Measurements from ENCODE around the gene CCDC60.

Gene CCDC60

GRCh38 chr12:119391673-119392072 is 57.1 kb downstream of the CCDC60 start:
- DNase-seq = no peak

DNA sequence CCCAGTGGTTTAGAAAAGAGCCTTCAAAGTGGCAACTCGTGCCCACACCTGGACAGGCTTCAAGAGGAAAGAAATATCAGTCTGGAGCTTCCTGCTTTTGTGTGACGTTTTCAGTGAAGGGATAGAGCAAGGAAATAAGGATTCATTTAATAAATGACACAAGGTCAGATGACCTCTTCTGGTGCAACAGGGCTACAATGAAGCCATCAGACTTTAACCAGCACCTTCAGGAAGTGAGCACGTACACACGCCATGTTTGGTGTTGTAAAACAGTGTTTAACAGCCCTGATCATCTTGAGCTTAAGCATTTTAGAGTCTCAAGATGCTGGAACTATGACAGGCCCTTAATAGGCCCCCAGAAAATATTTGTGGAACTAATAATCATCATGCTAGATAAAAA is 59.1 kb downstream of the CCDC60 start:
- no peak for DNase-seq

DNA sequence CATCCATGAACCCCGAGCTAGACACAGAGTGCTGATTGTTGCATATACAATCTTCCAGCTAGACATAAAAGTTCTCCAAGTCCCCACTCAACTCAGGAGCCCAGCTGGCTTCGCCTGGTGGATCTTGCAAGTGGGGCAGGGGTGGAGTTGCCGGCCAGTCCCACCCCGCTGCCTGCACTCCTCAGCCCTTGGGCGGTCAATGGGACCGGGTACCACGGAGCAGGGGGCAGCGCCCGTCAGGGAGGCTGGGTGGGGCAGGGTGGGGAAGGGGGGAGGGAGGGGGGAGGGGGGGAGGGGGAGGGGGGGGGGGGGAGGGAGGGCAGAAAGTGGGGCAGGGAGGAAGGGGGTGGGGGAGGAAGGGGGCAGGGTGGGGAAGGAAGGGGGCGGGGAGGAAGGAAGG is 63.0 kb downstream of the CCDC60 start:
- no peak for DNase-seq

- DNase-seq = no peak
These were observed 63.7 kb downstream of the CCDC60 start for GRCh38 chr12:119398190-119398589.

DNA sequence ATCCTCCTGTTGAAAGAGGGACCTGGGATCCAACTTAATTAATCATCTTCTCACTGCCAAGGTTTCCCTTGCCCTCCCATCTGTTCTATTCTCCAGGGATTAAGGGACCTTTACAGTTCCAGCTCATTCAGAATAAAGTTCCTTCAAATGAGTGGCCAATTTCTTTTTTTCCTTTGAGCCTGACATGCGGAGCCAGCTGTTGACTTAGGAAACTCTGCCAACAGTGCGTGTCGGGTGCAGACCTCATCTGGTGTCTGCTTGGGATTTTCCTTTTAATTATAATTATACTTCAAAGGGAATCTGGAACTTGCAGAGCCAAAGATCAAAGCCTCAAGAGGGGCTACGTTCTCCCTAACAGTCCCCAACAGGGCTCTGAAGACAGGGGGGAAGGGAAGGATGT is 64.8 kb downstream of the CCDC60 start:
- DNase-seq = no peak

GRCh38 chr12:119406308-119406707 is 71.8 kb downstream of the CCDC60 start:
- no peak for DNase-seq

GRCh38 chr12:119406811-119407210 is 72.3 kb downstream of the CCDC60 start:
- DNase-seq = no peak

DNA sequence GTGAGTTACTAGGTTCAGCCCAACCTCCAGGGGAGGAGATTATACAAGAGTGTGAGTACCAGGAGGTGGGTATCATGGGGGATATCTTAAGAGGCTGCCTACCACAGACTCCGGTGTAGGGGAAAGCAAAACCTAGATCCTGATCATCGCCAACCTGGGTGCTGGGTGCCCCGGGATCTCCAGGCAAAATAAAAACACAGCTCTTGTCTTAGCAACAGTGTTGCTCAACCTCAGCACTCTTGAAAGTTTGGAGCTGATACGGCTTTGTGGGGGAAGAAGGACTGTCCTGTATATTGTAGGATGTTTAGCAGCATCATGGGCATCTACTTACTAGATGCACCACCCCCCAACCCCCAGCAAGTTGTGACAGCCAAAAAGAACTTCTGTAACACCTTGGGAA is 74.5 kb downstream of the CCDC60 start:
- no peak for DNase-seq

GRCh38 chr12:119410396-119410795 is 75.9 kb downstream of the CCDC60 start:
- DNase-seq = no peak

DNA sequence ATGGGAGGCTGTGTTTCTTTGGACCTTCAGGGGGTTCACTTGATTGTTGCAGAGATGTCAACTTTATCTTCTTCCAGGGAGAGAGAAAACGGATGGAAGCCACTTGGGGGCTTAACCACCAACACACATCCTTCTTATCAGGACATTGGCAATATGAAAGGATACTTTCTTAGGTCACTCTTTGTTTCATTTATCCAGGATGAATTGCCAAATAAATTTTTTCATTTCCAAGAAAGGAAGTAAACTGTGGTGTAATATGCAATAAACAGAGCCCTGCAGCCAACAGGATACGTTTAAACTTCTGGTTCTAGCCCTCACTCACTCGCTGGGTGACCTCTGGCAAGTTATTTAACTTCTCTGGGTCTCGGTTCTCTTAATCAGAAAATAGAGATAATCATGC is 77.8 kb downstream of the CCDC60 start:
- no peak for DNase-seq

DNA sequence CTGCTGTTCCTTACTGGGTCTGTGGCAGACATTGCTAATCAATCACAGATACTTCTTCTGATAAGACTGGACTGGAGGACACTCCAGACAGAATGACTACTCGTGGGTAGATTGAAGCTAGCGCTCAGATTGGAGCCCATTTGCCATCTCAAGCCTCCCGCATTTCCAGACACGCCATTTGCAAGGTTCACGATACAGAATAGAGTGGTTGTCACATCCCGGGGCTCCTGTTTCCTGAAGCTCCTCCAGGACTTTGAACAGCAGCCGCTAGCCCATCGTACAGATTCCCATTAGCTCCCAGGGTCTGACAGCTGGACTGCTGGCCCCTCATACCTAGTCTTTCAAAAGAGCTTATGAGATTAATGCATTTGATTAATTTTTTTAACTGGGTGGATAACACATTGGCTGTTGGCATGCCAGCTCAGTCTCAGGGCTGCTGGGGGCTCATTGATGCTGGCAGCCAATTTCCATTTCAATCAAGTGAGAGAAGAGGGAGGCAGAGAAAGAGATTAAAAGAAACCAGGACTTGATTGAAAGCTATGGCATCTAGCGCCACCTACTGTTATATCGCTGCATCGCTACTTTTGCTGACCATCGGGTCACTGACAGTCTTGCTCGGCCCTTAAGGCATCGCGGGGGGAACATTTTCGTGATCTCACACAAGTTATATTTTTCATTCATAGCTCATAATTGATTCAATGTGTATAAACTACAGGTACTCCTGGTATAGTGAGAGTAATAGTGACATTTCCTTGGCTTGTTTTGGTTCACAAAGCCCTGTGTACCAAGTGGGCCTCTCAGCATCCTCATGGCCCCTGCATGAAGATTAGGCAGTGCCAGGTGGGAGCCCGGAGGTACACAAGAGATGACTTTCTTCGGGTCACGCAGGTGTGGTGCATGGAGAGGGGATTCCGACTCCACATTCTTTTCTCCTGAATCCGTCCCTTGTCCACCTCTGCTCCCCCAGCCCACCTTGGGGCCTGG is 78.6 kb downstream of the CCDC60 start:
- DNase-seq = peak; percentile 69

DNA sequence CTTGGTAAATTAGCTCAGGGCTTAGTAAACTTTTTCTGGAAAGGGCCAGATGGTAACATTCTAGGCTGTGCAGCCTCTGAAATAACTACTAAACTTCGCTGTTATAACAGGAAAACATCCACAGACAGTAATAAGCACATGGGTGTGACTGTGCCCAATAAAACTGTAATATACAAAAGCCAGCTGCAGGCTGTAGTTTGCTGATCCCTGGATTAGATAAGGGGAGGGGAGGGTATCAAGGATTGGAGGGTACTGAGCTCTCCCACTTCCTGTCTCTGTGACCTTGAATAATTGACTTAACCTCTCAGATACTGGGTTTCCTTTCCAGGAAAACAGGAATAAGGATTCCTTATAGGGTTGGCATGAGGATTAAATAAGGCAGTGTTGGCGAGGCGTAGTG is 81.2 kb downstream of the CCDC60 start:
- DNase-seq = no peak

DNA sequence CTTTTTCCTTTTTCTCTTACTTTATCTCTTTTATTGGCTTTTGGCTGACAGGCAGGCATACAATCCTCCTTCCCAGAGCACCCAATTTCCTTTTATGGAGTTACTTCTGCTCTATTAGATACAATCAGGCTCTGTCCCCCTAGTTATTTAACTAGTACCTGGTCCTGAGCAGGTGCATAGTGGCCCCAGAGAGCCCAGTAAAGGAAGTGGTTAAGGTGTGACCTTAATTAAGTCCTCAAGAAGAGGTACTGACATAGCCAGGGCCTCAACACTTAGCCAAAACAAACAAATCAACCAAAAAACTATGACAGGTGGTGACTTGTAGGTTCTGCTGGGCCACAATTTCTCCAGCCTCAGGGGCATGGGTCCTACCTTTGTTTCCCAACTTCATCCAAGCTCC is 82.9 kb downstream of the CCDC60 start:
- no peak for DNase-seq

DNA sequence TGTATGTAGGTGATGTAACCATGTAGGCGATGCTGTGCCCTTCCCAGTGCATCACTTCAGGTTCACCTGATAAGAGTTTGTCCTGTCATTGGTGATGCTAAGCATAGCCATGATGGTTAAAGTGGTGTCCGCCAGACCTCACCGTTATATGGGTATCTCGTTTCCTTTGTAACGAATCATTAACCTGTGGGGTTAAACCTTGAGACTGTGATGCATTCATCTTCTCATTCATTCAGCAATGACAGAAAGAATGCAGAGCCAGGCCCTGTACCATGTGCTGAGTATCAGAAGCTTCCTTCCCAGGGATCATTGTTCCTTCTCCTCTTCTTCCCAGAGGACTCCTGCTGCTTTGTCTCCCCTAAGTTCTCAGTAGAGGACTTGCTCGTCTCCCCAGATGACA is 84.9 kb downstream of the CCDC60 start:
- no peak for DNase-seq

- no peak for DNase-seq
These were observed 88.8 kb downstream of the CCDC60 start for GRCh38 chr12:119423285-119423684.

GRCh38 chr12:119425623-119426022 is 91.1 kb downstream of the CCDC60 start:
- no peak for DNase-seq

DNA sequence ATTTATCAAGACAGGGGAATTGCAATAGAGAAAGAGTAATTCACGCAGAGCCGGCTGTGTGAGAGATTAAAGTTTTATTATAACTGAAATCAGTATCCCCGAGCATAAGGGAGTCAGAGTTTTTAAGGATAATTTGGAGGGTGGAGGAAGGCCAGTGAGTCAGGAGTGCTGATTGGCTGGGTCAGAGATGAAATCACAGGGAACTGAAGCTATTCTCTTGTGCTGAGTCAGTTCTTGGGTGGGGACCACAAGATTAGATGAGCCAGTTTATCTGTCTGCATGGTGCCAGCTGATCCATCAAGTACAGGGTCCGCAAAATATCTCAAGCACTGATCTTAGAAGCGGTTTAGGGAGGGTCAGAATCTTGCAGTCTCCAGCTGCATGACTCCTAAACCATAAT is 96.6 kb downstream of the CCDC60 start:
- DNase-seq = no peak

- DNase-seq = no peak
These were observed 98.4 kb downstream of the CCDC60 start for GRCh38 chr12:119432949-119433348.

- no peak for DNase-seq
These were observed 106.4 kb downstream of the CCDC60 start for GRCh38 chr12:119440803-119441360.

GRCh38 chr12:119444462-119445044 is 110.0 kb downstream of the CCDC60 start:
- DNase-seq = no peak

GRCh38 chr12:119446459-119446858 is 111.9 kb downstream of the CCDC60 start:
- DNase-seq = no peak

DNA sequence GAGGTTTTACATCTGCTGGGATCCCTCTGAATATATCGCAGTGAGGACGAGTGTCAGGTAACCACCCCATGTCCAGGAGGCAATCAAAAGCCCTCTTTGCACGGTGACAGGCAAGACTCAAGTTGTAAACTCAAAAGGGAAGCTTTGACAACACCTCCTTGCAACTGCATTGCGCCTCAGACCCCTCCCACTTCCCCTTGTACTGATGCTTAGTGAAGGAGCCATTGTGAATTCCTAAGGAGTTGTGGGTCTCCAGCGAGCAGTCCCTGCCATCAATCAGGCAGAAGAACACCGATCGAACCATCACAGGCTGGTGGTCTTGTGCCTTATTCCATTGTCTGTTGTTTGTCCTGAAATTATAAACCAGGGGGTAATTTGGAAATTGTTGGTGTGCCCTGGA is 112.6 kb downstream of the CCDC60 start:
- DNase-seq = no peak

- DNase-seq = no peak
These were observed 113.1 kb downstream of the CCDC60 start for GRCh38 chr12:119447618-119448017.

DNA sequence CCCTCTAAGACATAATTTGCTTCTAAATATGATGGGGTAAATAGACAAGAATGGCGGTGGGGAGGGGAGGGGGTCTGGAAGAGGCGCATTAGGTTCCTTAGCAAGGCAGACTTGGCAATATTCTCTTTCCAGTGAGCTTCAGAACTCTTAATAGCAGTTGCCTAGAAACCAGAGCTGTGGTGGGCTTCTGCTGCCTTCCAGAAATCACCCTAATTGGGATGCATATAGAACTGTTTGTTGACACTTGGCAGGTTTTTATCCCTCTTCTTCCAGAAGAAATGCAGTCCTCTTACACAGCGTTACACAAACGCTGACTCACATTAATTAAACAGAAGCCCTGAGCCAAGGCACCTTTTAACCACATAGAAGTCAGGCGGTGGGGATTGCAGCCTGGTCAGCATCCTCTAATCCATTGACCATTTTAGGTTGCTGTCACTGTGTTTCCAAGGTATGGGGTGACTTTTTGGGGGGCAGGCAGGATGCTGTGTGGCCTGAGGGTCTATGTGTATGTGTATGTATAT is 114.1 kb downstream of the CCDC60 start:
- DNase-seq = no peak

All from right forelimb (tissue), 1 donor.